Coronary artery (tissue), 2 donors: ENCODE data around the gene TMEM178B.

Source experiments
- DNase-seq: peaks from one replicate; pipeline ENCODE4 v3.0.0-alpha.2; 2017; ENCODE audit warnings: low spot score
- H3K27ac ChIP-seq, 2 donors: fragments of 200-600 bp; sonication (generic); one replicate each; pipeline ENCODE4 v1.5.1; 2016 to 2019
- H3K4me3 ChIP-seq: fragments of 200-600 bp; sonication (generic); 2 replicates; pipeline ENCODE4 v1.5.1; 2016; ENCODE audit warnings: mild to moderate bottlenecking, moderate library complexity
- TF ChIP-seq, protein P1 (sequence below): fragments of 200-600 bp; sonication (generic); IDR thresholded peaks from one replicate; pipeline ENCODE4 v1.5.1; 2019; ENCODE audit warnings: antibody characterized with exemption

Gene TMEM178B

DNA sequence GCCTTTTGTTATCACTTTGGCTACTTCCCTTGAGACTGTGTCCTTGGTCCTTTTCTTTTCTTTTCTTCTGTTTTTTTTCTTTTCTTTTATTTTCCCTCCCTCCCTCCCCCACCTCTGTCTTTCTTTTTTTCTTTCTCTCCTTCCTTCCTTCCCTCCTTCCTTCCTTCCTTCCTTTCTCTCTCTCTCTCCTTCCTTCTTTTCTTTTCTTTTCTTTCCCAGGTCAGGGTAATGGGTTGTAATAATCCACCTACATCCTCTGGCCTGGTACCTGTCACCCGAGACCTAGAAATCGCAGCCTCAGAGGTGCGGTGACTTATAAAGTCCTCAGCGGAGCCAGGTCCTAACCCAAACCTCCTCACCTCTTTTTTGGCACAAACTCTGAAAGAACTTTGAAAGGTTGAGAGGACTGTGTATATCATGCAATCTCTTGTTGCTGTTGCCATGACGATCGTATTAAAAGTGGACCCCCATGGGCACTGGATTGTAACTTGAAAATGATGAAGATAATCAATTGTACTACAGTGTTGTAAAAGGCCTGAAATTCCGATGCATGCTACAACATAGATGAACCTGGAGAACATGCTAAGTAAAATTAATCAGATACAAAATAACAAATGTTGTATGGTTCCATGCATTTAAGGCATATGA, 336.6 kb downstream of the TMEM178B start:
- H3K4me3 ChIP-seq, result no peak overlapping the region
- no peak overlapping the region for H3K27ac ChIP-seq
- DNase-seq, result no peak
- TF ChIP-seq, protein P1, sequence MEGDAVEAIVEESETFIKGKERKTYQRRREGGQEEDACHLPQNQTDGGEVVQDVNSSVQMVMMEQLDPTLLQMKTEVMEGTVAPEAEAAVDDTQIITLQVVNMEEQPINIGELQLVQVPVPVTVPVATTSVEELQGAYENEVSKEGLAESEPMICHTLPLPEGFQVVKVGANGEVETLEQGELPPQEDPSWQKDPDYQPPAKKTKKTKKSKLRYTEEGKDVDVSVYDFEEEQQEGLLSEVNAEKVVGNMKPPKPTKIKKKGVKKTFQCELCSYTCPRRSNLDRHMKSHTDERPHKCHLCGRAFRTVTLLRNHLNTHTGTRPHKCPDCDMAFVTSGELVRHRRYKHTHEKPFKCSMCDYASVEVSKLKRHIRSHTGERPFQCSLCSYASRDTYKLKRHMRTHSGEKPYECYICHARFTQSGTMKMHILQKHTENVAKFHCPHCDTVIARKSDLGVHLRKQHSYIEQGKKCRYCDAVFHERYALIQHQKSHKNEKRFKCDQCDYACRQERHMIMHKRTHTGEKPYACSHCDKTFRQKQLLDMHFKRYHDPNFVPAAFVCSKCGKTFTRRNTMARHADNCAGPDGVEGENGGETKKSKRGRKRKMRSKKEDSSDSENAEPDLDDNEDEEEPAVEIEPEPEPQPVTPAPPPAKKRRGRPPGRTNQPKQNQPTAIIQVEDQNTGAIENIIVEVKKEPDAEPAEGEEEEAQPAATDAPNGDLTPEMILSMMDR, result no peak

DNA sequence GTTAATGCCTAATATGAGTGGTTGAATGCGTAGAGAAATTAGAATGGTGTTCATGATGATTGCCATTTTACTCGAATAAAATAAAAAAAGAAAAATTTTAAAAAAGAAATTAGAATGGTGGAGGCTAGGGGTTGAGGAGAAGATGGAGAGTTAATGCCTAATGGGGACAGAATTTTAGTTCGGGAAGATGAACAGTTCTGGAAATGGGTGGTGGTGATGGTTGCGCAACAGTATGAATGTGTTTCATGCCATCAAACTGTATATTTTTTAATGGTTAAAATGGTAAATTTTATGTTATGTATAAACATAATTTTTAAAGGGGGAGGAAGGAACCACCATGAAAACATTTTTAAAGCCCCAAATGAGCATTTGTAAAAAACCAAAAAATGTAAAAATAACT, 337.3 kb downstream of the TMEM178B start:
- Histone ChIP-seq H3K4me3 (no peak overlapping the region), H3K27ac (no peak overlapping the region)
- TF ChIP-seq, protein P1, result no peak
- no peak for DNase-seq

DNA sequence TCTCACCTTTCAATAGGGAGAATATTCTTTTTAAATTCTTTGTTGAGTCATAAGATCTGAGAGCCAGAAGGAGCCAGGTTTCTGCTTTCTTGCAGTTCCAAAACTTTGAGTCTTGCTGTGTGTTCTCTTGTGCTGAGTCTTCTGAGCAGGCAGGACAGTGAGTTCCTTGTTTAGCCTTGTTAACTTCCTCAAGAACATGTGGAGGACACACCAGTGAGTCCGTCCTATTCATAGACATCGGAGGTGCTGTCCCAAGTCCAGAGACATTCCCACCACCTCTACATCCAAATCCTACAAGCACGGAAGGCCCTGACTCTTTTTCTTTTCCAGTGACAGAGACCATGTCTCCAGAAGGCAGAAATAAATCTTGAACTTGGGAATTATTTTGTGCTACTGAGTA, 342.1 kb downstream of the TMEM178B start:
- DNase-seq, result no peak
- TF ChIP-seq, protein P1, result no peak
- H3K27ac ChIP-seq, result no peak overlapping the region
- H3K4me3 ChIP-seq, result no peak overlapping the region

DNA sequence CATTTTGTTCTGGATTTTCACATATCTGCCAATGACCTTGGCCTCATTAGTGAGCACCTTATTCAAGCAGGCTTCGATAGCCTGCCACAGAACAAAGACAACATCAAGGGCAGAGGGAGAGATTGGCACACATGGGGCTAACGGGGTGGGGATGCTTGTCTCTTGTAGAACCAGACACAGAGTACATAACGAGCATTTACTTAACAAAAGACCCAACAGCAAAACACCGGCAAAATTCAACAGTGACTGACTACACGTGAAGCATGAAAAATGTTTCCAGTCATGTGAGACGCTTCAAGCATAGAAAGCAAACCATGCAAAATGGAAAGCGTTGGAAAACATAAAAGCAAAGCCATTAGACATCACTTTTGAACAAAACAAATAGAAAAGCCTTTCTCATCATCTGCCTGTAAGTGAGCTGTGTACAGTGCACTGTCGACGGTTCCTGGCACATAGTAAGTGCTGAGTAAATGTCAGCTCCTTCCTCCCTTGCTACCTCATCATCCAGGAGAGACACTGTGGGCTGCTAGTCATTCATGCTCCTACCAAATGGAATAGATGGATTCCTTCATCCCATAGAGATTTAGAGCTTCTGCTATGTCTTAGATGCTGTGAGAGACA, 342.9 kb downstream of the TMEM178B start:
- H3K27ac ChIP-seq, result no peak overlapping the region
- DNase-seq, result no peak
- no peak overlapping the region for H3K4me3 ChIP-seq

DNA sequence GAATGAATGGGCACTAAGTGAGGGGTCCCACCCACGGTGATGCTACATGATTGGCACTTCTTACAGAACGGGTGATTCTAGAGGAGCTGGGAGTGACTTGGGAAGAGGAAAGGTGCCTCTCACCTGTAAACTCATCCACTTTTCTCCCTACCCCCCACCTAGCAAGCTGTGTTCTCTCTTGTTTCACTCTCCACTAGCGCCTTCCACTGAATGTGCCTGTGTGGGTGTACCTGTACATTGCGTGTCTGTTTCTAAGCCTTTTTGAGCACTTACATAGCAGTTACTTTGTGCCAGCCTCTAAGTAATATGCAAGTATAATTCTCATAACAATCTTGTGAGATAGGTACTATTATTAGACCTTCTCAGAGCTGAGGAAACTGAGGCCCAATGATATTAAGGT, 343.6 kb downstream of the TMEM178B start:
- H3K27ac ChIP-seq, result no peak overlapping the region
- TF ChIP-seq, protein P1, result no peak
- DNase-seq, result no peak
- no peak overlapping the region for H3K4me3 ChIP-seq

More for the DNA sequence above, 342.9 kb downstream of the TMEM178B start:
- TF ChIP-seq, protein P1, result no peak

DNA sequence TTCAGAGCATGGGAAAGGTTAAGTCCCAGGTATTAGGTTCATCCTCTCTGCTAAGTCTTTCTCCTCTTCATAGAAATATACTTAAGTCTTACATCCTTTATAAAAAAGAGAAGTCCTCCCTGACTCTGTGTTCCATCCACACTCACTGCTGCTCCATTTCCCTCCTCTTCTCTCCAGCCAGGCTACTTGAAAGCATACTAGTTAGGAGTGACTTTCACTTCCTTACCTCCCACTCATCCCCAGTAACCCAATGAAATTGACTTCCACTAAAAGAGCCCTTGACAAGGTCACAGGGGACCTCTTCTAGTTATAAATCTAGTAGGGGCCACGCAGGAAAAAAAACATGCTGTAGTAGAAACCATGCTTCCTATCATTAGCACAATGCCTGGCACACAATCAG, 344.2 kb downstream of the TMEM178B start:
- no peak for DNase-seq
- Histone ChIP-seq H3K4me3 (no peak overlapping the region), H3K27ac (no peak overlapping the region)
- TF ChIP-seq, protein P1, result no peak

DNA sequence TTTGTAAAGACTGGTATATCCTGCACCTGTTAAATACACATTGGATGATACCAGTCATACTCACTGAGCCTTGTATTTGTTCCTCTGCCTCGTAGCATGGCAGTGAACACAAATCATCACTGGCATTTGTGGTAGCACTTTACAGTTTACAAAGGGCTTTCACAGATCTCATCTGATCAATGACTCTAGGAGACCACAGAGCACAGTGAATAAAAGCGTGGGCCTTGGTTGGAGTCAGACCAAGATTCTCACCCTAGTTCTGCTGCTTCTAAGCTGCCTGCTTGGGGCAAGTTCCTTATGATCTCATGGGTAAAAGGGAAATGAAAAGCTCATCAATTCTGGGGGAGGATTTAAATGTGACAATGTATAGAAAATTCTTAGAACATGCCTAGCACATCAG, 347.4 kb downstream of the TMEM178B start:
- no peak for DNase-seq
- Histone ChIP-seq H3K27ac (no peak overlapping the region), H3K4me3 (no peak overlapping the region)
- TF ChIP-seq, protein P1, result no peak
